Stimulated activated CD4-positive, alpha-beta T cell treated with anti-CD3 and anti-CD28 coated beads, Interleukin-1b, Interleukin-23, amount 100 ng/mL, for 4 hours (primary cell): ENCODE measurements around the gene SNX33.

Experiments used
- DNase-seq, 2 donors: peaks; one replicate each; pipeline ENCODE4 v3.0.0-alpha.2; 2020; ENCODE audit warnings: low read depth in 2 of 2

Gene SNX33

GRCh38 chr15:75641179-75641503, 6.6 kb upstream of the SNX33 start:
- DNase-seq, result no peak

- DNase-seq, result no peak
Measured at GRCh38 chr15:75641603-75642002, 6.1 kb upstream of the SNX33 start.

DNA sequence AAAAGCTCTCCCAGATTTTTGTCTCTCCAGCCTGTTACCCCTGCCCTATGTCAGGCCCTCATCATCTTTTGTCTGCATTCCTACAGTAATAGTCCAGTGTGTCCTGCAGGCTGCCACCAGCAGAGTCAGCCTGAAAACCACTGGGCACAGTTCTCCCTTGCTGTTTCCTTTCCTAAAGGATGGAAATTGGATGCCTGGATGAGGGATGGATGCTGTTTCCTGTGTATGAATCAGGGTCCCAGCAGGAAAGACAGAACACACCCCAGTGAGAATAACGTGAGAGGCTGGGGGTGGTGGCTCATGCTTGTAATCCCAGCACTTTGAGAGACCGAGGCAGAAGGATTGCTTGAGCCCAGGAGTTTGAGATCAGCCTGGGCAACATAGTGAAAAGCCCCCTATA, 3.3 kb upstream of the SNX33 start:
- DNase-seq, result no peak

- no peak for DNase-seq
Measured at GRCh38 chr15:75646112-75646943, 1.4 kb upstream of the SNX33 start.

GRCh38 chr15:75646944-75647364, 758 bp upstream of the SNX33 start:
- peak in 1 of 2 donors; percentile 5 for DNase-seq

DNA sequence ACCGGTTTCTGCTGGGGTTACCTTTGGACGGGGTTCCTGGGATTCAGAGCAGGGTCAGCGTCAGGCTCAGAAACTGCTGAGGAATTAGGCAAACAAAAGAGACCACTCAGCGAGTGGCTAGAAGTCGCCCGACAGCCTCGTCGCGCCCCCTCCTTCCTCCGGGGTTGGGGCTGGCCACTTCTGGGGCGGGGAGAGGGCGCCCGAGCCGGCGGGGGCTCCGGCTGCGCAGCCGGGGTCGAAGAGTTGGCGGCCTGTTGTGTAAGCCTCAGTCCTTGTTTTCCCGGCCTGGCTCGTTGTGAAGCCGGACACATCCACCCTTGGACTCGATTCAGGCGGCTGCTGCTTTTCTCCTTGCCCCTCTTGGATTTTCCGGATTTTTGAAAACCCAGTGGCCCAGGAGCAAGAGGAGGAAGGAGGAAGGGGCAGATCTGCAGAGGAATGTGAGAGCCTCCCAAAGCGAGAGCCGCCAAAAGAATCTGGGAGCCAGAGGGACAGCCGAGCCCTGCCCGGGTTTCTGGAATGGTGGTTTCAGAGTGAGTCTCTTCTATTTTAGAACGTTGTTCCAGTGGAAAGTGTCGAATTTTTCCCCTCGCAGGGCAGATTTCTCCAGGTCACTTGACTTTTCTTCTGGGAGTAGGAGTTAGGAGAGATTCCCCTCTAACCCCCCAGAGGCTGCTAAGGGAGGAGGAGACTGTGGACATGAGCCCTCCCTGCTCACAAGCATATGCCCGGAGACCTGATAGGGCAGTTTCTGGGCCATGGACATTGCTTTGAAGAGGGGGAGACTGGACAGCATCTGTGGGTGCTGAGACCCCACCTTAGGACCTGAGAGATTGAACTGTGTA, 666 bp downstream of the SNX33 start:
- no peak for DNase-seq

DNA sequence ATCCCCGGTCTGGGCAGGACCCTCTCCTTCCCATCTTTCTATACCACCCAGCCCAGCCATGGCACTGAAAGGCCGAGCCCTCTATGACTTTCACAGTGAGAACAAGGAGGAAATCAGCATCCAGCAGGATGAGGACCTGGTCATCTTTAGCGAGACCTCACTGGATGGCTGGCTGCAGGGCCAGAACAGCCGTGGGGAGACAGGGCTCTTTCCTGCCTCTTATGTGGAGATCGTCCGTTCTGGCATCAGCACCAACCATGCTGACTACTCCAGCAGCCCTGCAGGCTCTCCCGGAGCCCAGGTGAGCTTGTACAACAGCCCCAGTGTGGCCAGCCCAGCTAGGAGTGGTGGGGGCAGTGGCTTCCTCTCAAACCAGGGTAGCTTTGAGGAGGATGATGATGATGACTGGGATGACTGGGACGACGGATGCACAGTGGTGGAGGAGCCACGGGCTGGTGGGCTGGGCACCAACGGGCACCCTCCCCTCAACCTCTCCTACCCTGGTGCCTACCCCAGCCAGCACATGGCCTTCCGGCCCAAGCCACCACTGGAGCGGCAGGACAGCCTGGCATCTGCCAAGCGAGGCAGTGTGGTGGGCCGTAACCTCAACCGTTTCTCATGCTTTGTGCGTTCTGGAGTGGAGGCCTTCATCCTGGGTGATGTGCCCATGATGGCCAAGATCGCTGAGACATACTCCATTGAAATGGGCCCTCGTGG, 1.5 kb downstream of the SNX33 start:
- DNase-seq, result no peak

DNA sequence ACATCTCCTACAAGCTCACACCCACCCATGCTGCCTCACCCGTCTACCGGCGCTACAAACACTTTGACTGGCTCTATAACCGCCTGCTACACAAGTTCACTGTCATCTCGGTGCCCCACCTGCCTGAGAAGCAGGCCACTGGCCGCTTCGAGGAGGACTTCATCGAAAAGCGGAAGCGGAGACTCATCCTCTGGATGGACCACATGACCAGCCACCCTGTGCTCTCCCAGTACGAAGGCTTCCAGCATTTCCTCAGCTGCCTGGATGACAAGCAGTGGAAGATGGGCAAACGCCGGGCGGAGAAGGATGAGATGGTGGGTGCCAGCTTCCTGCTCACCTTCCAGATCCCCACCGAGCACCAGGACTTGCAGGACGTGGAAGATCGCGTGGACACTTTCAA, 2.1 kb downstream of the SNX33 start:
- DNase-seq, result no peak

DNA sequence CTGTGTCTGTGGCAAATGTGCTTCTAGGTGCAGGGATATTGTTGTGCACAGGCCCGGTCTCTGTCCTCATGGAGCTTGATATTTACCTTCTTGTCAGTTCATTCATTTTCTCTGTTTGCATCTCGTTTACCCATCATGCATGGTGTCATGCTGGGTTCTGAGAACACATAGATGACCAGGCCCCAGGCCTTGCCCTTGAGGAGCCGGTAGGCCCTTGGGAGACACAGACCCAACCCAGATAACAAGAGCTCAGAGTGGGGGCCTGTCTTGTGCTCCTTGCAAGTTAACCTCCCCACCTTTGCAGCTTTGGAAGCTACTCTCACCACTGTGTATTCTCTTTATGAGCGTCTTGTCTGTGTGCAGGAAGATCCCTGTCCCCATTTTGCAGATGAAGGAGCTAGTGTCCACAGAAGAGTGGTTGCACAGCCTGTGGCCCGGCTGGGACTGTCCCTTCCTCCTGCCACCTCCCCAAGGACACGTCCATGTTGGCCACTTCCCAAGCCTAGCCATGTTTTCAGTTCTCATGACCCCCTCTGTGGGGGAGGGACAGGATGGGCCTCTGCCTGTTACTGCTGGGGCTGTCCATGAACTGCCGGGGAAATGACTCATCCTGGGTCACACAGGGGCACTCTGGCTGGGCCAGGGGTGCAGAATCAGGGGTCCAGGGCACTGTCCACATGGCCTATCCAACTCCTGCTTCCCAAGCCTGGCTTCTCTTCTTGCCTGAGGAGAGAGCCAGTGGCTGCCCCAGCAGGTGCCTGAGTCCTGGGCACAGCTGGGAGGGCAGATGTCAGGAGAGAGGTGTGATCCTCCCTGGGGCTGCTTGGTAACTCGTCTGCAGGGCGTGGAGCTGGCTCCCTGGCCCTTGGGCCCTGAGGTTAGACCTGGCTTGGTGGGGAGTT, 3.4 kb downstream of the SNX33 start:
- no peak for DNase-seq

DNA sequence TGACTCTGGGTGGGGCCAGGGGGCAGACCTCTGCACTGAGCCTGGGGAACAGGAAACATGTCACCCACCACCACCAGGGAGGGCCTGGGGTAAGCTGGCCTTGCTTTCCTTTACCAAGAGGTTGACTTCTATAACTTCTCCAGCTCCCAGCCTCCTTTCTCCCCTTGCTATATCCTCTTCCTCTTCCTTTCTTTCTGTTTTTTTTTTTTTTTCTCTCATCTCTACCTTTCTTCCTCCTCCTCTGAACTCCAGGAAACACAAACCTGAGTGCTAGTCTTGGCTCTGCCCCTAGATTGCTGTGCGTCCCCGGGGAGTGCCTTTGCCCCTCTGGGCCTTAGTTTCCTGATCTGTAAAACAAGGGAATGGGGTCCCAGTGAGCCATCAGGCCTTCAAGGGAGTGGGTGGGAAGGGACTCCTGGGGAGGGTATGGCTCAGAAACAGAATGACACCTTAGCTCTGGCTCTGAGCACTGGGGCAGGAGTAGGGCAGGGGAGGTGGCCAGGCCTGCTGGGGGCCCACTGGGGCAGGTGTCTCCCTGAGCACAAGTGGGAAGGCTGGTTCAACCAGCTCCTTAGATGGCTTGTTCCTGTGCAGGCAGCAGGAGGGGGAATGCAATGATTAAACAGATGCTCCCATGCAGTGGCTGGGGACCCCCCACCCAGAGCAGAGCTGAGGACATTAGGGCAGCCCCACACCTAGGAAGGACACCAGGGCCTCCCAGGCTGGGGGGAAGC, 4.3 kb downstream of the SNX33 start:
- DNase-seq, result no peak

GRCh38 chr15:75653347-75653913, 5.7 kb downstream of the SNX33 start:
- no peak for DNase-seq

GRCh38 chr15:75654201-75654907, 6.6 kb downstream of the SNX33 start:
- DNase-seq, result no peak

DNA sequence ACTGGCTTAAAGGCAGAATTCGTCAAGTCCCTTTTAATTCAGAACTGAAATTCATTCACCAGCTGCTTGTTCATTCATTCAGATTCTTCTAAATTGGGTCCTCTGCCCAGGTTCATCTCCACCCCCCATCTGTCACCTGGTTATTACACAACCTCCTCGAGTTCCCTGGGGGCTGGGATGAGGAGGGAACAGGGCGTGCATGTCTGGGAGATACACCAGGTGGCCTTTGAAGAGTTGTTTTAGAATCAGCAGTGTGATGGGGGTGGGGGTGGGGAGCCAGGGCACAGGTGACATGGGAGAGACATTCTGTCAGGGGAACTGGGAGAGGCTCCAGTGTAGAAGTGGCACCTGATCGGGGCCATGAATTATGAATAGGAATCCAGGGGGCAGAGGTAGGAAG, 8.2 kb downstream of the SNX33 start:
- DNase-seq, result no peak

- DNase-seq, result no peak
Measured at GRCh38 chr15:75656331-75656730, 8.6 kb downstream of the SNX33 start.

DNA sequence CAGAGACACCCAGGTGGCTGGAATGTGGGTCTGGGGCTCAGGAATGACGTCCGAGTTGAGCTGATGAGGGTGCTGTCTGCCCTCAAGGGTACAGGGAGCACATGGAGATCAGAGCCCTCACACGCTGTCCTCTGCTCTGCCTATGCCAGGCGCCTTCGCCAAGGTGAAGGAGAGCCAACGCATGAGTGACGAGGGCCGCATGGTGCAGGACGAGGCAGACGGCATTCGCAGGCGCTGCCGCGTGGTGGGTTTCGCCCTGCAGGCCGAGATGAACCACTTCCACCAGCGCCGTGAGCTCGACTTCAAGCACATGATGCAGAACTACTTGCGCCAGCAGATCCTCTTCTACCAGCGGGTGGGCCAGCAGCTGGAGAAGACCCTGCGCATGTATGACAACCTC, 9.1 kb downstream of the SNX33 start:
- no peak for DNase-seq

DNA sequence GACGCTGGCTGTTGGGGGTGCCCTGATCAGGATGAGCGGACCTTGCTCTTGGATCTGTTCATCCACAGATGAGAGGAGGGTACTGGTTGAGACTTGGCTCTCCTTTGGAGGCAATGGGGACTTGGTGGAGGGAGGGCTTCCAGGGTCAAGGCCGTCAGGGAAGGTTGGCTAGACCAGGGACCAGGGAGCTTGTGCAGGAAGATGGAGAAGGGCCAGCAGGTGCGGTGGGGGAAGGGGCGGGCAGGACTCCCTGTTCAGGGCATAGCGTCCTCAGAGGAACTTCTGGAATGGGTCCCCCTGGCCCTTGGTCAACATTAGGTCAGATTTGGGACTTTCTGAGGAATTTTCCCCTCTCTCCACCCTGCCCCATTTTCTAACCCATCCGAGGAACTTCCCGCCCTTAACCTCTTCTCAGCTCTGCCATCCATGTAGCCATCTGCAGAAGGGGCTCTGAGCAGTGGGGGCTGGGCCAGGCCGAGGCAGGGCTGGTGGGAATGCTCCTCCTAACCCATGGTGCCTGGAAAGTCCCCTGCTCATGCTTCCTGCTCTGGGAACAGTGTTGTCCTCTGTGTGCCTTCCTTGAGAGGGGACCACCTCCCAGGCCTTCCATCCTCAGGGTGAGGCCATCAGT, 11.5 kb downstream of the SNX33 start:
- no peak for DNase-seq

- DNase-seq, result no peak
Measured at GRCh38 chr15:75659928-75660645, 12.4 kb downstream of the SNX33 start.

GRCh38 chr15:75661100-75661755, 13.5 kb downstream of the SNX33 start:
- DNase-seq, result no peak
